DND-41 (cell line): ENCODE data around the gene ZNF580.

ENCODE experiments used
- EZH2 ChIP-seq: IDR thresholded peaks from 3 replicates; pipeline ENCODE4 v1.6.1; 2012; ENCODE audit warnings: borderline replicate concordance, low read depth, mild to moderate bottlenecking, moderate library complexity, low read length, inconsistent platforms; ENCODE audit not compliant: severe bottlenecking
- TF ChIP-seq, protein P1 (sequence below): IDR thresholded peaks from 2 replicates; pipeline ENCODE4 v1.5.1; 2012; ENCODE audit warnings: borderline replicate concordance, low read length, moderate library complexity, mild to moderate bottlenecking; ENCODE audit not compliant: poor library complexity, severe bottlenecking; ENCODE audit errors: extremely low read depth

- TF ChIP-seq EZH2, result no peak
- TF ChIP-seq, protein P1, sequence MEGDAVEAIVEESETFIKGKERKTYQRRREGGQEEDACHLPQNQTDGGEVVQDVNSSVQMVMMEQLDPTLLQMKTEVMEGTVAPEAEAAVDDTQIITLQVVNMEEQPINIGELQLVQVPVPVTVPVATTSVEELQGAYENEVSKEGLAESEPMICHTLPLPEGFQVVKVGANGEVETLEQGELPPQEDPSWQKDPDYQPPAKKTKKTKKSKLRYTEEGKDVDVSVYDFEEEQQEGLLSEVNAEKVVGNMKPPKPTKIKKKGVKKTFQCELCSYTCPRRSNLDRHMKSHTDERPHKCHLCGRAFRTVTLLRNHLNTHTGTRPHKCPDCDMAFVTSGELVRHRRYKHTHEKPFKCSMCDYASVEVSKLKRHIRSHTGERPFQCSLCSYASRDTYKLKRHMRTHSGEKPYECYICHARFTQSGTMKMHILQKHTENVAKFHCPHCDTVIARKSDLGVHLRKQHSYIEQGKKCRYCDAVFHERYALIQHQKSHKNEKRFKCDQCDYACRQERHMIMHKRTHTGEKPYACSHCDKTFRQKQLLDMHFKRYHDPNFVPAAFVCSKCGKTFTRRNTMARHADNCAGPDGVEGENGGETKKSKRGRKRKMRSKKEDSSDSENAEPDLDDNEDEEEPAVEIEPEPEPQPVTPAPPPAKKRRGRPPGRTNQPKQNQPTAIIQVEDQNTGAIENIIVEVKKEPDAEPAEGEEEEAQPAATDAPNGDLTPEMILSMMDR, result no peak
Measured at GRCh38 chr19:55688422-55689218, 47.8 kb downstream of the ZNF580 start.
